HG02840 (cell line): ENCODE measurements around the gene NAA80.

Source experiments
- ATAC-seq: cut with Tn5 transposase; IDR thresholded peaks from one replicate; pipeline ENCODE4 v1.9.1; 2021; ENCODE audit warnings: mild to moderate bottlenecking, moderate library complexity, moderate number of reproducible peaks; ENCODE audit not compliant: unreplicated experiment, low FRiP score

NAA80 gene, protein sequence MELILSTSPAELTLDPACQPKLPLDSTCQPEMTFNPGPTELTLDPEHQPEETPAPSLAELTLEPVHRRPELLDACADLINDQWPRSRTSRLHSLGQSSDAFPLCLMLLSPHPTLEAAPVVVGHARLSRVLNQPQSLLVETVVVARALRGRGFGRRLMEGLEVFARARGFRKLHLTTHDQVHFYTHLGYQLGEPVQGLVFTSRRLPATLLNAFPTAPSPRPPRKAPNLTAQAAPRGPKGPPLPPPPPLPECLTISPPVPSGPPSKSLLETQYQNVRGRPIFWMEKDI

DNA sequence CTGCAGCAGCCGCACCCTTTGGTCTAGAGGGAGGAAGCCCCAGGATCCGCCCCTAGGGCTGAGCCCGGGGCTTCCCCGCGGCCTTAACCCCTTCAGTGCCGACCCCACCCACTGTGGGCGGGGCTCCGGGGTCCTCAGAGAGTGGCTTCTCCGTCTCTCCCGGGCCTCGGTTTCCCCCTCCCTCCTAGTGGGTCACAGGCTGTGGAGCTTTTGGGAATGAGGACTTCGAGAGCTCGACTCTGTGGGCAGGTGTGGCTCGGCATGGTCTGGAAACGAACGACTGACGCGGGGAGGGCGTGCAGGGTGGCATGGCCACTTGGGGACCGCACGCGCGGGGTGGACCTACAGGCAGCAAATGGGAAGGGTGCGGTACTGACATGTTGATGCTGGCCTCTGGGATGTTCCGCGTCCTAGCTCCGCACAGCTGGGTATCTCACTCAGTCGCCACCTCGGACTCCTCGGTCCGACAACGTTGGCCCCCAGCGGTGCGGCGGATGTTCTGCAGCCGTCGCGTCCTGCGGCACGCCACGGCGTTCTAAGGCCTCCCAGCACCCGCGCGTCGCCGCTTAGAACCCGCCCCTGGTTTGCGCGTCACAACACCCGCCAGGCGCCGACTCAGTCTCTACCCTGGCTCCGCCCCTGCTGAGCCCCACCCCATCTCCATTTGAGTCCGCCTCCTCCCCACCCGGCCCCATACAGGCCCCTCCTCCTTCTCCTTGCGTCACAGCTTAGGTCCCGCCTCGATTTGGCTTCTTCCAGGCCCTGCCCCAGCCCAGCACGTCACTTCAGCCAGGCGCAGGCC lies at the start of gene NAA80, which contains the start of gene HYAL3:
NAA80 (minus strand) TSS at position 570 of the 802 bp plus-strand sequence. CDS start 1,942 bp downstream, outside the sequence.
HYAL3 (minus strand) TSS at position 570 of the 802 bp plus-strand sequence. CDS start 3,803 bp downstream, outside the sequence.
- ATAC-seq = peak; percentile 85

DNA sequence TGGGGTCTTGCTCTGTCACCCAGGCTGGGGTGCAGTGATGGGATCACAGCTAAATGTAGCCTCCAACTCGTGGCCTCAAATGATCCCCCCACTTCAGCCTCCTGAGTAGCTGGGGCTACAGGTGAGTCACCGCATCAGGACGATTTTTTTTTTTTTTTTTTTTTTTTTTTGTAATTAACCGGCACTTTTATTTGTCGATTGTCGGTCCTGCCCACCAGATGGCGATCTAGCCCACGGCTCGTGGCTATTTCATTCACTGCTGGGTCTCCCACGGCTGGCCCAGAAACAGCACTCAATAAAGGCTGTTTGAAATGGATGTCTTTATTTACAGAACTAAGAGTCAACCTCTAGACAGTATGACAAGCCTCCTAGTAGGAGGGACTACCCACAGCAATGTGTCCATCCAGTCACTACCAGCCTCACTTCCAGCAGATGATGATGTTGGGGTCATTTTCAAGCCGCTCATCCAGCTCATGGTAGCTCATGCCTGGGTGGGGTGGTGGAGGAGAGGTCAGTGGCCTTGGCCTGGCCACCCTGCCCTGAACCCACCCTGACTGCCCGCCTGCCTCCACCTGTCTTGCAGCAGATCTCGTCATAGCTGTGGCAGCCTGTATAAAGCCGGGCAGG lies 48.1 kb upstream of the NAA80 start:
- no peak for ATAC-seq

DNA sequence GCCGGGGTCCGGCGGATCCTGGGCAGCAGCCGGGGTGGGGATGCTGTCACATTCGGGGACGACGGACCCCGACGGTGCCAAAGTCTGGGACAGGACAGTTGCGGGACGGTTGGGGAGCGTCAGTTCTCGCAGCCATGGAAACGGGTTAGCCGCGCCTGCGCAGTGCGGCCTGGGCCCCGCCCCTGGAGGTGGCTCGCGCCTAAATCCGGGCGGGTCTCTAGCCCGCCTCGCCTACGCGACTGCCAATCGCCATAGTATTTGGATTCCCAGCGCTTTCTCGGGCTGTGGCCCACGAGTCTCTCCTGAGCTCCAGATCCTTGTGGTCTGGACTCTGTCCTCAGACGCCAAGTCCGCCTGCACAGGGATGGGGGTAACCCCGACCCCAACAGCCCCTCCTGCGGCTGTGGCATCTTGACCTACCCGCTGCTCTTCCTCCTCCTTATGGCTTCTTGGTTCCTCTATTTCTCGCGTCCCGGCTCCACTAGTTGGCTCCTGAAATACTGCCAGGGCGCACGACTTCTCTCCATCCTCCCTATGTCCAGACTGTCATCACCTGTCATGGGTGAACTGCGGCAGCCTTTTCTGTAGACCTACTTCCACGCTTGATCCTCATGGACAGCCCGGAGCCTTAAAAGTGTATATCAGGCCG lies 46.5 kb upstream of the NAA80 start, which contains the start of gene ZMYND10:
ZMYND10 (minus strand) TSS at position 147 of the 649 bp plus-strand sequence. CDS start 153 bp downstream, outside the sequence.
- ATAC-seq = no peak

DNA sequence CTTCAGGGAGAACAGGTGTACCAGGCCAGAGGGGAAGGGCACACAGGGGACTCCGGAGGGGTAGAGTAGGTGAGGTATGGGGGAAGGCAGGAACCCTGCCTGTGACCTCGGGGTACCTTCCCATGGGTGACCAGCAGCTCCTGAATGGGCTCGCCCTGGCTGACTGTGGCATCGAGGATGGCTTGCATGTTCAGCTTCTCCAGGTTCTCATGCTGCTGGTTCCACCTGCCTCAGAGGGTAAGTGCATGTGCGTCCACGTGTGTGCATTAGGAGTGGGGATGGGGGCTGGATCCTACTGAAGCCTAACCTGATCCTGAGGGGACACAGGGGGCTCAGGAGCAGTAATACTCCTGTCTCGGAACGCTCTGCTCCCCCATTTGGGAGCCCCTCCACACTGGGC lies 45.8 kb upstream of the NAA80 start:
- no peak for ATAC-seq

DNA sequence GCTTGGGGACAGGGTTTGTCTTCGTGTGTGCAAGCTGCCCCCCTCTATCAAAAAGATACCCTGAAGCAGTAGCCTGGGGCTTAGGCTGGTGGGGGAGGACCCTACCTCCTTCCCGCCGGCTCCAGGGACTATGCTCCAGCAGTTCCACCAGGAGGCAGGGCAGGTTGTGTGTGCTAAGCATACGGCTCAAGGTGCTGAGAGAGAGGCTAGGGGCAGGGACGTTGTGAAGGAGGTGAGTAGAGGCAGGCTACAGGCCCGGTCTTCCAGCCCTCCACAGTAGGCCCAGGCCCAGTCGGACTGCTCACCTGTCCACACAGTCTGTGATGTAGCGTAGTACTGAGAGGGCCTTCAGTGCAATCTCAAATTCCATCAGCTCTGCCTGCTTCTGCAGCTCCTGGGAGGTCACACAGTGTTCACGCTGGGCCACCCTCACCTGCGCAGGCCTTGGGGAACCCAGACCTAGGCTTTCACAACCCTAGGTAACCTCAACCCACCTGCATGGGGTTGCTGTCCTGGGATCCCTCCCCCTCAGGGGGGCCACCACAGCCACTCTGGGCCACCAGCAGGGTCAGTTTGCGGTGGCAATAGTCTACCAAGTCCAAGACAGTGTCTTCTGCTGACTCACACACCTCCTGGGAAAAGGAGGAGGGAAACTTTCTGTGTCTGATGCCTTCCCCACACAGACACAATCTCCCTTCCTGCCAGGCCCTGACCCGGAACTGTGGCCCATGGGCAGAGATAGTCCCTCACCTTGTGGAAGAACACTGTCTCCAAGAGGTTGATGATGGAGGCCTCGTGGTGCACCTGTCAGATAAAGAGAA lies 43.8 kb upstream of the NAA80 start:
- no peak for ATAC-seq

DNA sequence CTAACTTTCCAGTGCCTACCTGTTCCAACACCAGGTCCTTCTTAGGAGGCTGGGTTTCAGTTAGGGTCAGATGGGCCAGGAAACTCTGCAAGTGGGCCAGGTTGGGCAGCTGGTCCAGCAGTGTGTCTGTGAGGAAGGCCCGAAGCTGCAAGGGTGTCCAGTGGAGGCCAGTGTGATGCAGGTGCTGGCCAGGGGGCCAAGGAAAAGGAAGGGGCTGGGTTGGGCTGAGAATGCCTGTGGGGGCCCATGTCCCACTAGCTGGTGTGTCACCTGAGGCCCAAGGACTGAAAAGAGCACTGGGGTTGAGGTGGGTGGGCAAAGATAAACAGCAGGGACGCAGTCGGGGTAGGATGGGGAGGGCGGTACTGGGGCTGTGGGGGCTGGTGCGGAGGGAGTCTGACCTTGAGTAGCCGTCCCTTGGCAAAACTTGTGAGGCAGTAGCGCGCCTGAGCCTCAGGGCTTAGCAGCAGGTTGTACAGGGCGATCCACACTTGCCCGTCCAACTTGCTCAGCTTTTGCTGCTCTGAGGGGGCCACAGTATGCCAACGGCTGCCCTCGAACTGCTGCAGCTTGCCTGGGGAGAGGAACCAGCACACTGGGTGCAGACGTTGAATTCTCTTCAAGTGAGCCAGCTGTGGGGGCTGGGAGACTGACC lies 42.9 kb upstream of the NAA80 start:
- no peak for ATAC-seq

DNA sequence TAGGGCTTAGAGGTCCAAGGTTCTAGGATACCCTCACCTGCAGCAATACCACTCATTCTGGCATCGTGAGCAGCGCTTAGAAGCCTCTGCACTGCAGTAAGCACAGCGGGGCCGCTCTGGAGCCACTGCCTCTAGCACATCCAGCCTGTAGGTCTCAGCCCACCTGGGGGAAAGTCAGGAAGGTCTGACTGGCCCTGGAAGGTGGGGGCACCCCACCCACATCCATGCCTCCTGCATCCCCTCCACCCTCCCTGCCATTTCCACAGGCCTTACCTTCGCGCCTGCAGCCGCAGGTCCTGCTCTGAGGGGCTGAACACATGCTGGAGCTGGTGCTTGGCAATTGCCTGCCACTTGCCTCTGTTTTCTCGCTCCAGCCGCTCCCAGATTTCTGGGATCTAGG lies 42.3 kb upstream of the NAA80 start:
- ATAC-seq = no peak

DNA sequence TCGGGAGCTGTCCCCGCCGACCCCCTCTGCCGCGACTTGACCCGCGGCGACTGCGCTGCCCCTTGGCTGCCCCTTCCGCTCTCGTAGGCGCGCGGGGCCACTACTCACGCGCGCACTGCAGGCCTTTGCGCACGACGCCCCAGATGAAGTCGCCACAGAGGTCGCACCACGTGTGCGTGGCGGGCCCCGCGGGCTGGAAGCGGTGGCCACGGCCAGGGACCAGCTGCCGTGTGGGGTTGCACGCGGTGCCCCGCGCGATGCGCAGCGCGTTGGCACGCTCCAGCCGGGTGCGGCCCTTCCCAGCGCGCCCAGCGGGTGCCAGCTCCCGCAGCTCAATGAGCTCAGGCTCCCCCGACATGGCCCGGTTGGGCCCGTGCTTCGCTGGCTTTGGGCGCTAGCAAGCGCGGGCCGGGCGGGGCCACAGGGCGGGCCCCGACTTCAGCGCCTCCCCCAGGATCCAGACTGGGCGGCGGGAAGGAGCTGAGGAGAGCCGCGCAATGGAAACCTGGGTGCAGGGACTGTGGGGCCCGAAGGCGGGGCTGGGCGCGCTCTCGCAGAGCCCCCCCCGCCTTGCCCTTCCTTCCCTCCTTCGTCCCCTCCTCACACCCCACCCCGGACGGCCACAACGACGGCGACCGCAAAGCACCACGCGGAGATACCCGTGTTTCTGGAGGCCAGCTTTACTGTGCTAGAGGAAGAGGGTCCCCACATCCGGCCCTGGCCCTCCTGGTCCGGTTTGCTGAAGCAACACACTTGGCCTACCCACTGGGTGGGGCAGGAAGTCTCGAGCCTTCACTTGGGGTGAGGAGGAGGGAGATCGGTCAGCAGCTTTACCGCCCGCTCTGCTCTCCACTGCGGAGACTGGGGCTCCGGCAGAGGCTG lies 41.5 kb upstream of the NAA80 start, which contains the start of gene RASSF1:
RASSF1 (minus strand) TSS at position 389 of the 882 bp plus-strand sequence; CDS start at position 358, 31 bp downstream.
- no peak for ATAC-seq

DNA sequence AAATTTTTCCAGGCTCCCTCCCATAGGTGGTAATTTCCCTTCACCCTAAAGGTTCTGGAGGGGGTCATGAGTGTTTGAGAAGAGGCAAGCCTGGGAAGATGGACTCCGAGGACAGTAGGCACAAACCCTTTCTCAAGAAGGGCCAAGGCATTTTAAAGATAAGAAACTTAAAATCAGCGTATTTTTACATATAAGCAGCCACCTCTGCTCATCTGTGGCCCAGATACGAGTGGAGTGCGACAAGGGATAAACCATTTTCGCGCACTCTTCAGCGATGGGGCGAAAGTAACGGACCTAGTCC lies 40.9 kb upstream of the NAA80 start:
- ATAC-seq = no peak

DNA sequence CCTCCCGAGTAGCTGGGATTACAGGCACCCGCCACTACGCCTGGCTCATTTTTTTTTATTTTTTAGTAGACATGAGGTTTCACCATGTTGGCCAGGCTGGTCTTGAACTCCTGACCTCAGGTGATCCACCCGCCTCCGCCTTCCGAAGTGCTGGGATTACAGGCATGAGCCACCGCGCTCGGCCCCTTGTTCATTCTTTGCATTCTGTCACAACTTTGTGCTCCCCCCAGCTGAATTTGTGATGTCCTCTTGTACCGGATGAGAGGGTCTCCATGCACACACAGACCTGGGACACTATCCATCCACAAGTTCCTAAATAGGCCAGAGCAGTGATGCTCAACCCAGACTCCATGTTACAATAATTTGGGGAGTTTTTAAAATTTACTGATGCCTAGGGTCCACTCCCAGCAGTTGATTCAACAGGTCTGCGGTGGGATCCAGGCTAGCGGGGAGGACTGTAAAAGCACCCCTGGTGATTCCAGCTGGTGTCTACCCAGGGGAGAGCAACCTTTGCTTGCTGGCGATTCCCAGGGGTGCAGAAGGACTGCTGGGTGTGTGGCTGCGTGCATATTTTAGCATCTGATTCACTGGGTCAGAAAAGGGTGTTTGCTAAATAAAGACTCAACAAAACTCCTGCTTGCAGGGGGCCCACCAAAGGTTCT lies 40.4 kb upstream of the NAA80 start:
- ATAC-seq = no peak

DNA sequence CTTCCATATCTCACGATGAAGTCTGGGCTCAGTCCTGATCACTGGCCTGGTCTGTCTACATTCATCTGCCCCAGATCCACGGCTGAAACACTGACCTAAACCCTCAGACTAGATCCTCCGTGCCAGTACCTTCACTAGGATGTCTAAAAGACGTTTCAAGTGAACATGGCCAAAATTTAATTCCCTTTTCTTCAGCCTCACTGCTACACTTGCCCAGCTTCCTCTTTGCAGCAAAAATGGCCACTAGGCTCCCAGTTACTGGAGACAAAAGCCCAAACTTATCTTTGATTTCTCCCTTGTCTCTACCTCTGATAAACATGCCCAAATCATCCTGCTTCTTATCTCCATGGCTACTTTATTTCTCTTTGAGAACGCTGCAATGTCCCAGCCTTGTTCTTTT lies 39.8 kb upstream of the NAA80 start:
- no peak for ATAC-seq

DNA sequence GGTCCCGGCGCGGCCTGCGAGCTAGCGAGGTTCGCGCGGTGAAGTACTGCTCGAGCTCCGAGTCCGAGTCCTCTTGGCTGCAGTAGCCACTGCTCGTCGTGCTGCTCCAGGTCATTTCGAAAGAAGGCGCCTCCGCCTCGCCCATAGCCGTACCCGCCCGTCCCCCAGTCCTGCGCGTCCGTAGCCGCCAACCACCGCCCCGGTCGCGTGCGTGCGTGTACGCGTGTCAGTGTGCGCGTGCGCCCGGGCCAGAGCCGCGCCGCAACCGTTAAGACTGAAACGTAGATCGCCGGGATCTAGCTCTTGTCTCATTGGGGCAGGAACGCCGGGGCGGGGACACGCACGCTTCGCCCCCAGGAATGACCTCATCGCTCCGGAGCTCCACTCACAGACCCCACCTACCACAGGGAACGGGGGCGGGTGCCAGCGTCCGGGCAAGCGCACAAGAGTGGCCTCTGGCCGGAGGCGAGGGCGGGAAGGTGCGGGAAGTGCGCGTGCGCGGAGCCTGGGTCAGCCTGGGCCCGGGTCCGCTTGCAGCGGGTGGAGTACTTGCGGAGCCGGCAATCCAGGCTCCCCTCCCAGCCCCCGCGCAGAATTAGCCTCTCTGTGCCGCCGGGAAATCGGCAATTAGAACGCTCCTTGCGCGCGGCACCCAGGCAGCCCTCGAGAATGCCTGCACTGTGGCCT lies 38.1 kb upstream of the NAA80 start:
- peak; percentile 85 for ATAC-seq

DNA sequence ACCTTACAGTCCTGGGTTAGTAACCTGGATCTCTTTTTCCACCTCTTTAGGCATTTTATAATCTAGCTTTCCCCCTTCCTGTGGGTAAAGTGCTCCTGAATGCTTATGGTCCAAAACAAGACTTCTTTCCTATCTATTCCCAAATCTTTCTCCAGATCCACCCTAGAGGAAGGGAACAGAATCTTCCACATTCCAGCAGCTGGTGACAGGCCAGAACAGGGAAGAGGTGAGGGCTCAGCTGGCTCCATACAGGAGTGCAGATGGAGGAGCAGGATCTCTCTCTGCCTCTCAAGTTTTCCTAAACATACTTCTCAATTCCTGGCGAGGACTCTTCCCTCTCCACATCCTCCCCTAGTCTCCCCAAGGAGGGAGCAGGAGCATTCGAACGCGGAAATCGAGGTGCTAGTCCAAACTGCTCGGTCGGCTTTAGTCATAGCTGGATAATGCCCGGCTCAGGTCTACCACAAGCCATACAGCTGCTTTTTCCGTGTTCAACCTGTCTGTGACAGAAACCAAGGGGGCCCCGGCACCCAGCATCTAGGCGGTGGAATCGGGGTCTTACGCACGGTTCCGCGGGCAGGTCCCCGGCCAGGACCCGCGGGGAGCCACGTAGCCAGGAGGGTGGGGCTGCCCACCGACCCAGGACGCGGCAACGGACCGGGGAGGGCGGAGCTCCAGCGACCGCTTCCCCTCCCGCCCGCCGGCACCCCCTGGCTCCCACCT lies 37.4 kb upstream of the NAA80 start:
- peak; percentile 36 for ATAC-seq

DNA sequence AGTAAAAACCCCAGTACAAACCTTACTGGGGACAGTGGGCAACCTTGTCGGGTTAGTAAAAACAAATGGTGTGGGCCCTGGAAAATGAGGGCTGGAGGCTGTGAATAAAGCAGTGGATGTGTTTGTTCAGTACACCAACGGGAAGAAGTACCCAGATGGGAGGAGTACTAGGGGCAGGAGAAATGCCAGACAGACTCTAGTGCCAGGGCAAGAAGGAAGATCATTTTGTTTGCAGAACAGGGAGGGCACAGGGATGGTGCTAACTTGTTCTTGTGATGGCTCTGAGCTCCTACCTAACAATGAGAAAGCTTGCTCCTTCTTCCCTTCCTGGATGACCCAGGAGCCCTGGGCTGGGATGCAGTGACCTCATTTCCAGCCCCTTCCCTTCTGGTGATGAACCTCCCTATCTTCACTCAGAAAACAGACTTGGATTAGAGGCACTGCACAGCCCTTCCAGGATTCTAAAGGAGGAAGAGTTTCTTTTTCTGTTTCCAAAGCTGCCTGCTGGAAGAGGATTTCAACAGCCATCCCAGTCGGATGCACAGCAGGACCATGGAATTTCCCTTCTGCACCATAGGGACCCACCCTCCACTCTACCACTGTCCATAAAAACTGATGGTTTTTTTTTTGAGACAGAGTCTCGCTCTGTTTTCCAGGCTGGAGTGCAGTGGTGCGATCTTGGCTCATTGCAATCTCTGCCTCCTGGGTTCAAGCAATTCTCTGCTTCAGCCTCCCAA lies 35.3 kb upstream of the NAA80 start:
- ATAC-seq = no peak

DNA sequence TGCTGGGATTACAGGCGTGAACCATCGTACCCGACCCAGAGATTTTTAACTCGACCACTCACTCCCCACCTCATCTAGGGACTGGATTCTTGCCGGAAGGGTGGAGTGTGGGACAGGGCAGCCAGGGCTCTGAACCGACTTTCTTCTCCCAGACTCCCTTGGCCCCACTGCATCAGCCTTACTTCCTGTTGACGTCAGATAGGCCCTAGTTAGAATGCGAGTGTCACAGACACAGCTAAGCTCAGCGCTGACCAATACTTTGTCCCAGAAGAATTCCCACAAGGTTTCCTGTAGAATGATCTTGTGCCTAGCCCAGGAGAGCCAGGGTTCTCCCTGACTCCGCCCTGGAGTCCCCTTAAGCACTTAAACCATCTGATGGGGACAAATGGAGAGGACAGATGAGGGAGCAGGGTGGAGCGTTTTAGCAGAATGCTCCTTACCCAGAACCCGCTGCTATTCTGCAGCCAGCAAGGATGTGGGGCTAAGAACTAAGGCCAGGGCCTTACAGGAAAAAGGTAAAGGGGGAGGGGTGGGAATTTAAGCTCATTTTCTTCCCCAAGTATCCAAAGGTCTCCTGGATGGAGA lies 34.6 kb upstream of the NAA80 start:
- ATAC-seq = no peak
